ENCODE data around the gene EIF6.
"Not testable (repeated sequence)": the region's sequence is repeated elsewhere in the genome, so short reads cannot be mapped to it uniquely, and the experiment has no call there.

EIF6 gene

GRCh38 chr20:35325401-35325800, 40.8 kb upstream of the EIF6 start:
- Histone ChIP-seq H3K36me3 (ENCODE audit: control insufficient read depth in 5 of 5, insufficient read depth in 5 of 5, low read length in 5 of 5) (peaks cover 0 to 15% (median 5%) of the 10 kb centered on the region in 5 donors), H3K27me3 (ENCODE audit: control insufficient read depth in 5 of 5, insufficient read depth in 4 of 5, low read length in 5 of 5) (no peaks in the 10 kb centered on the region), H3K9ac (ENCODE audit: low read length in 5 of 5) (no peak overlapping the region), H3K4me3 (ENCODE audit: low read depth in 1 of 5, low read length in 5 of 5) (no peak overlapping the region), H3K27ac (ENCODE audit: low read depth, low read length) (no peak overlapping the region), H3K4me1 (ENCODE audit: control insufficient read depth in 5 of 5, insufficient read depth in 5 of 5, low read length in 5 of 5) (no peaks in the 10 kb centered on the region), H3K9me3 (ENCODE audit: control insufficient read depth in 5 of 5, low read length in 5 of 5) (no peaks in the 10 kb centered on the region)

GRCh38 chr20:35320396-35321126, 36.0 kb upstream of the EIF6 start:
- Histone ChIP-seq H3K9ac (ENCODE audit: low read length in 5 of 5) (no peak overlapping the region), H3K4me3 (ENCODE audit: low read depth in 1 of 5, low read length in 5 of 5) (no peak overlapping the region), H3K36me3 (ENCODE audit: control insufficient read depth in 5 of 5, insufficient read depth in 5 of 5, low read length in 5 of 5) (peaks cover 0 to 18% (median 7%) of the 10 kb centered on the region in 5 donors), H3K27ac (ENCODE audit: low read depth, low read length) (no peak overlapping the region), H3K27me3 (ENCODE audit: control insufficient read depth in 5 of 5, insufficient read depth in 4 of 5, low read length in 5 of 5) (no peaks in the 10 kb centered on the region), H3K4me1 (ENCODE audit: control insufficient read depth in 5 of 5, insufficient read depth in 5 of 5, low read length in 5 of 5) (no peaks in the 10 kb centered on the region), H3K9me3 (ENCODE audit: control insufficient read depth in 5 of 5, low read length in 5 of 5) (no peaks in the 10 kb centered on the region)

GRCh38 chr20:35319871-35320197, 35.3 kb upstream of the EIF6 start:
- Histone ChIP-seq H3K27ac (ENCODE audit: low read depth, low read length) (no peak overlapping the region), H3K27me3 (ENCODE audit: control insufficient read depth in 5 of 5, insufficient read depth in 4 of 5, low read length in 5 of 5) (no peaks in the 10 kb centered on the region), H3K4me1 (ENCODE audit: control insufficient read depth in 5 of 5, insufficient read depth in 5 of 5, low read length in 5 of 5) (peaks cover 0 to 4% (median 0%) of the 10 kb centered on the region in 5 donors), H3K9me3 (ENCODE audit: control insufficient read depth in 5 of 5, low read length in 5 of 5) (no peaks in the 10 kb centered on the region), H3K4me3 (ENCODE audit: low read depth in 1 of 5, low read length in 5 of 5) (no peak overlapping the region), H3K9ac (ENCODE audit: low read length in 5 of 5) (no peak overlapping the region), H3K36me3 (ENCODE audit: control insufficient read depth in 5 of 5, insufficient read depth in 5 of 5, low read length in 5 of 5) (peaks cover 0 to 14% (median 7%) of the 10 kb centered on the region in 5 donors)

GRCh38 chr20:35319192-35319870, 34.8 kb upstream of the EIF6 start:
- no peak overlapping the region for H3K4me3 ChIP-seq (ENCODE audit: low read depth in 1 of 5, low read length in 5 of 5)
- no peak overlapping the region for H3K27ac ChIP-seq (ENCODE audit: low read depth, low read length)
- no peak overlapping the region for H3K9ac ChIP-seq (ENCODE audit: low read length in 5 of 5)
- H3K9me3 ChIP-seq (ENCODE audit: control insufficient read depth in 5 of 5, low read length in 5 of 5) = no peaks in the 10 kb centered on the region
- peaks cover 0 to 15% (median 8%) of the 10 kb centered on the region in 5 donors for H3K36me3 ChIP-seq (ENCODE audit: control insufficient read depth in 5 of 5, insufficient read depth in 5 of 5, low read length in 5 of 5)
- no peaks in the 10 kb centered on the region for H3K27me3 ChIP-seq (ENCODE audit: control insufficient read depth in 5 of 5, insufficient read depth in 4 of 5, low read length in 5 of 5)
- peaks cover 0 to 6% (median 0%) of the 10 kb centered on the region in 5 donors for H3K4me1 ChIP-seq (ENCODE audit: control insufficient read depth in 5 of 5, insufficient read depth in 5 of 5, low read length in 5 of 5)

GRCh38 chr20:35318502-35319157, 34.1 kb upstream of the EIF6 start:
- Histone ChIP-seq H3K27ac (ENCODE audit: low read depth, low read length) (no peak overlapping the region), H3K9ac (ENCODE audit: low read length in 5 of 5) (no peak overlapping the region), H3K27me3 (ENCODE audit: control insufficient read depth in 5 of 5, insufficient read depth in 4 of 5, low read length in 5 of 5) (no peaks in the 10 kb centered on the region), H3K4me1 (ENCODE audit: control insufficient read depth in 5 of 5, insufficient read depth in 5 of 5, low read length in 5 of 5) (peaks cover 0 to 8% (median 0%) of the 10 kb centered on the region in 5 donors), H3K36me3 (ENCODE audit: control insufficient read depth in 5 of 5, insufficient read depth in 5 of 5, low read length in 5 of 5) (peaks cover 0 to 20% (median 9%) of the 10 kb centered on the region in 5 donors), H3K4me3 (ENCODE audit: low read depth in 1 of 5, low read length in 5 of 5) (no peak overlapping the region), H3K9me3 (ENCODE audit: control insufficient read depth in 5 of 5, low read length in 5 of 5) (no peaks in the 10 kb centered on the region)

- peaks cover 0 to 24% (median 12%) of the 10 kb centered on the region in 5 donors for H3K36me3 ChIP-seq (ENCODE audit: control insufficient read depth in 5 of 5, insufficient read depth in 5 of 5, low read length in 5 of 5)
- H3K9me3 ChIP-seq (ENCODE audit: control insufficient read depth in 5 of 5, low read length in 5 of 5) = no peaks in the 10 kb centered on the region
- H3K4me1 ChIP-seq (ENCODE audit: control insufficient read depth in 5 of 5, insufficient read depth in 5 of 5, low read length in 5 of 5) = peaks cover 0 to 8% (median 0%) of the 10 kb centered on the region in 5 donors
- H3K9ac ChIP-seq (ENCODE audit: low read length in 5 of 5) = no peak overlapping the region
- no peak overlapping the region for H3K4me3 ChIP-seq (ENCODE audit: low read depth in 1 of 5, low read length in 5 of 5)
- no peaks in the 10 kb centered on the region for H3K27me3 ChIP-seq (ENCODE audit: control insufficient read depth in 5 of 5, insufficient read depth in 4 of 5, low read length in 5 of 5)
- H3K27ac ChIP-seq (ENCODE audit: low read depth, low read length) = no peak overlapping the region
These were observed 33.0 kb upstream of the EIF6 start for GRCh38 chr20:35317416-35318210.

GRCh38 chr20:35316086-35316485, 31.5 kb upstream of the EIF6 start:
- no peaks in the 10 kb centered on the region for H3K27me3 ChIP-seq (ENCODE audit: control insufficient read depth in 5 of 5, insufficient read depth in 4 of 5, low read length in 5 of 5)
- peaks cover 0 to 8% (median 0%) of the 10 kb centered on the region in 5 donors for H3K4me1 ChIP-seq (ENCODE audit: control insufficient read depth in 5 of 5, insufficient read depth in 5 of 5, low read length in 5 of 5)
- no peak overlapping the region for H3K27ac ChIP-seq (ENCODE audit: low read depth, low read length)
- no peak overlapping the region for H3K9ac ChIP-seq (ENCODE audit: low read length in 5 of 5)
- H3K9me3 ChIP-seq (ENCODE audit: control insufficient read depth in 5 of 5, low read length in 5 of 5) = no peaks in the 10 kb centered on the region
- H3K36me3 ChIP-seq (ENCODE audit: control insufficient read depth in 5 of 5, insufficient read depth in 5 of 5, low read length in 5 of 5) = peaks cover 0 to 28% (median 13%) of the 10 kb centered on the region in 5 donors
- H3K4me3 ChIP-seq (ENCODE audit: low read depth in 1 of 5, low read length in 5 of 5) = no peak overlapping the region

- not testable (repeated sequence) for H3K9me3 ChIP-seq (ENCODE audit: control insufficient read depth in 5 of 5, low read length in 5 of 5); H3K4me3 ChIP-seq (ENCODE audit: low read depth in 1 of 5, low read length in 5 of 5); H3K9ac ChIP-seq (ENCODE audit: low read length in 5 of 5); H3K27me3 ChIP-seq (ENCODE audit: control insufficient read depth in 5 of 5, insufficient read depth in 4 of 5, low read length in 5 of 5); H3K27ac ChIP-seq (ENCODE audit: low read depth, low read length); H3K4me1 ChIP-seq (ENCODE audit: control insufficient read depth in 5 of 5, insufficient read depth in 5 of 5, low read length in 5 of 5)
- peaks cover 0 to 26% (median 10%) of the 10 kb centered on the region in 5 donors for H3K36me3 ChIP-seq (ENCODE audit: control insufficient read depth in 5 of 5, insufficient read depth in 5 of 5, low read length in 5 of 5)
These were observed 31.1 kb upstream of the EIF6 start for GRCh38 chr20:35315632-35316020.

- Histone ChIP-seq H3K27ac (ENCODE audit: low read depth, low read length) (no peak overlapping the region), H3K4me3 (ENCODE audit: low read depth in 1 of 5, low read length in 5 of 5) (no peak overlapping the region), H3K9ac (ENCODE audit: low read length in 5 of 5) (no peak overlapping the region), H3K27me3 (ENCODE audit: control insufficient read depth in 5 of 5, insufficient read depth in 4 of 5, low read length in 5 of 5) (no peaks in the 10 kb centered on the region), H3K36me3 (ENCODE audit: control insufficient read depth in 5 of 5, insufficient read depth in 5 of 5, low read length in 5 of 5) (peaks cover 0 to 26% (median 9%) of the 10 kb centered on the region in 5 donors), H3K4me1 (ENCODE audit: control insufficient read depth in 5 of 5, insufficient read depth in 5 of 5, low read length in 5 of 5) (peaks cover 0 to 8% (median 0%) of the 10 kb centered on the region in 5 donors), H3K9me3 (ENCODE audit: control insufficient read depth in 5 of 5, low read length in 5 of 5) (no peaks in the 10 kb centered on the region)
These were observed 30.5 kb upstream of the EIF6 start for GRCh38 chr20:35314816-35315631.

Data from subcutaneous abdominal adipose tissue (tissue), 5 donors.